Suprapubic skin (tissue), 3 donors: ENCODE data around the gene C18orf63.
"Not testable (repeated sequence)": the region's sequence is repeated elsewhere in the genome, so short reads cannot be mapped to it uniquely, and the experiment has no call there.

ENCODE experiments used
- POLR2AphosphoS5 ChIP-seq, 3 donors: sonication (generic); formaldehyde crosslinking; IDR thresholded peaks; one replicate each; pipeline ENCODE4 v1.6.1; 2017; ENCODE audit warnings: antibody characterized with exemption in 3 of 3
- TF ChIP-seq, protein P1 (sequence below), 2 donors: fragments of 200-600 bp in 1 of 2; fragments of 450-650 bp in 1 of 2; sonication (generic) in 1 of 2; IDR thresholded peaks; one replicate each; pipeline ENCODE4 v1.5.1; 2016 to 2019; ENCODE audit warnings: antibody characterized with exemption in 2 of 2, mild to moderate bottlenecking in 1 of 2, moderate library complexity in 1 of 2

DNA sequence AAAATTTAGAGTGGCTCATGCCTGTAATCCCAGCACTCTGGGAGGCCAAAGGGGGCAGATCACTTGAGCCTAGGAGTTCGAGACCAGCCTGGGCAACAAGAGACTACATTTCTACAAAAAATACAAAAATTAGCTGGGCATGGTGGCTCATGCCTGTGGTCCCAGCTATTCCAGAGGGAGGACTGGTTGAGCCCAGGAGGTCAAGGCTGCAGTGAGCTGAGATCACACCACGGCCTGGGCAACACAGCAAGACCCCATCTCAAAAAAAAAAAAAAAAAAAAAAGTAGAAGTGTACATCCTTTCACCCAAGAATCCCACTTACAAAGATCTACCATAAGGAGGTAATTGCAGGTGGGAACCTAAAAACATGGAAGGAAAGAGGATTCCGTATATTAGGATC, 30.1 kb upstream of the C18orf63 start:
- TF ChIP-seq, protein P1, sequence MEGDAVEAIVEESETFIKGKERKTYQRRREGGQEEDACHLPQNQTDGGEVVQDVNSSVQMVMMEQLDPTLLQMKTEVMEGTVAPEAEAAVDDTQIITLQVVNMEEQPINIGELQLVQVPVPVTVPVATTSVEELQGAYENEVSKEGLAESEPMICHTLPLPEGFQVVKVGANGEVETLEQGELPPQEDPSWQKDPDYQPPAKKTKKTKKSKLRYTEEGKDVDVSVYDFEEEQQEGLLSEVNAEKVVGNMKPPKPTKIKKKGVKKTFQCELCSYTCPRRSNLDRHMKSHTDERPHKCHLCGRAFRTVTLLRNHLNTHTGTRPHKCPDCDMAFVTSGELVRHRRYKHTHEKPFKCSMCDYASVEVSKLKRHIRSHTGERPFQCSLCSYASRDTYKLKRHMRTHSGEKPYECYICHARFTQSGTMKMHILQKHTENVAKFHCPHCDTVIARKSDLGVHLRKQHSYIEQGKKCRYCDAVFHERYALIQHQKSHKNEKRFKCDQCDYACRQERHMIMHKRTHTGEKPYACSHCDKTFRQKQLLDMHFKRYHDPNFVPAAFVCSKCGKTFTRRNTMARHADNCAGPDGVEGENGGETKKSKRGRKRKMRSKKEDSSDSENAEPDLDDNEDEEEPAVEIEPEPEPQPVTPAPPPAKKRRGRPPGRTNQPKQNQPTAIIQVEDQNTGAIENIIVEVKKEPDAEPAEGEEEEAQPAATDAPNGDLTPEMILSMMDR (IDR thresholded peaks at IDR 0.05) = not testable (repeated sequence)
- not testable (repeated sequence) for TF ChIP-seq POLR2AphosphoS5 (IDR thresholded peaks at IDR 0.05)
